ENCODE results near the gene GABBR2.

Gene GABBR2

DNA sequence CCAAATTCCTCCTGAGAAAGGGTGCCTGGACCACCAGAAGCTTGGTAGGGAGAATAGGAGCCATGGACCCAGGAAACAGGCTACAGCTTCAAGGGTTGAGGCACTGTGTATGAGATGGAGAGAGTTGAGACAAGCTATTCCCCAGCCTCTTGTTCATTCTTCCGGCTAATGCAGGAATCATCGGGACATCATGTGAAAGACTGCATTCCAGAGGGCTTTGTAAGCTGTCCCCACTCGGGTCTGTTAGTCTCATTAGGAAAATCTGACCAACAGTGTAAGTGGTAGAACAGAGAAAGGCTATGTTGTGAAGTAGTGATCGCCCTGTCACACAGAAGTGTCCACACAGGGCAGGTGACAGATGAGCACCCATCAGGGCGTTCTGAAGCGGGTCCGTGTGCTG lies 81.4 kb downstream of the GABBR2 start:
- no peak for DNase-seq
- ATAC-seq, result no peak

DNA sequence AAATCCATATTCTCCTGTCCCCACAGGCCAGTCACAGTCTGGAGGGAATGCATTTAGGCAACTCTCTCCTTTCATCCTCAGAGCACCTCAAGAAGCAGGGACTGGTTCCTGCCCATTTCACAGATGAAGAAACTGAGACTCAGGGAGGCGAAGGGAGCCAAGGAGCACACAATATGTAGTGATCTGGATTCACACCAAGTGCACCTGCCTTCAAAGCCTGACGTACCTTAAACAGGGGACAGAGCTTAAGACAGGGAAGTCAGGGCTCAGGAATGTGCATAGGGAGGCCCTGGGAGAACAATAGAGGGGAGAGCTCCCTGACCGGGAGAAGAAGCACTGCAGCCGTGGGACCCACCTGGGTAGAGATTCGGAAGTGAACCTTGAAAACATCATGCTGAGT lies 83.0 kb downstream of the GABBR2 start:
- no peak for ATAC-seq
- DNase-seq, result no peak

DNA sequence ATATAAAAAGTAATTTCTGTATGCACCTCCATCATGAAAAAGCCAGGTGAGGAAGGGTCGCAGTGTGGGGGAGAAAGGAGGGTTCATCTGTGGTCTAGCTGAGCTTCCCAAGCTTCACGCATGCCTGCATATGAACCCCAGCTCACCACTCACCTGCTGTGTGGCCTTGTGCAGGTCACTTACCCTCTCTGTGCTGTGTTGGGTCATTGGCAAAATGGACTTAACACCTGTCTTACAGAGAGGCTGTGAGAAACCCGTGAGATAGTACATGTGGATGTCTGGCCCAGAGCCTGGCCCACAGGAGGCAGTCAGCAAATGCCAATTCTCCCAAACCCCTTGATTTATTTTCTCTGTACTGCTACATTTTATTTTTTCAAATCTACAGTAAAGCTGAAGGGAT lies 88.9 kb downstream of the GABBR2 start:
- DNase-seq (no peak), ATAC-seq (no peak)

DNA sequence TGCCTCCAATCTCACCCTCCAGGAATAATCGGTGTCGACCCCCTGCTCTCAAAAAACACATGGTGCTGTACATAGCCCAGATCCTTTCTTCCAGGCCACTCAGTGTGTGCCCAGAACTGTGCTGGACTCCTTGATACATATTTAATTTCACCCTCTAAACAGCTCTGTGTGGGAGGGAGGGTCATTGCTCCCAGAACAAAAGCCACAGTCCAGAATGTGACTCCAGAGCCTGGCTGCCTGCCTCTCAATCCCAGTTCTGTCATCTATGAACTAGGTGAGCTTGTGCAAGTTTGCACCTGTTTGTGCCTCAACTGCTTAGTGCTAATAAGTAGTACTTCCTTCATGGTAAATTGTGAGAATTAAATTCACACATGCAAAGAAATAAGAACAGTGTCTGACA lies 93.1 kb downstream of the GABBR2 start:
- DNase-seq (no peak), ATAC-seq (no peak)

DNA sequence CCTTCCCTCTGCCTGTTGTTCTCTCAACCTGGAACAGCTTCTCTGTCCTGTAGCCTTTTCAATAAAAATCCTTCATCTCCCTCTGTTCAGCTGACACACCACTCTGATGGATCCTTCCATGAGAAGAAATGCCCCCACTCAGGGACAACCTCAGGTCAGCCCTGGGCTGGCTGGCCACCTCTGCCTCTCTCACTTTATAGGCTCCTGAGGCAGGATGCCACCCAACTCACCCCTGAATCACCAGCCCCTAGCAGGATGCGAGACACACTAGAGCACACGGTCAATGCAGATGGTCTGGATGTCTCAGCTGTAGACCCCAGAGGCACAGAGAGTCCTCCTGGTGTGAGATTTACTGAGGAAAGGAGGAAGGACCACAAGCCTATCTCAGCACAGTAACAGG lies 93.8 kb downstream of the GABBR2 start:
- ATAC-seq (no peak), DNase-seq (no peak)

DNA sequence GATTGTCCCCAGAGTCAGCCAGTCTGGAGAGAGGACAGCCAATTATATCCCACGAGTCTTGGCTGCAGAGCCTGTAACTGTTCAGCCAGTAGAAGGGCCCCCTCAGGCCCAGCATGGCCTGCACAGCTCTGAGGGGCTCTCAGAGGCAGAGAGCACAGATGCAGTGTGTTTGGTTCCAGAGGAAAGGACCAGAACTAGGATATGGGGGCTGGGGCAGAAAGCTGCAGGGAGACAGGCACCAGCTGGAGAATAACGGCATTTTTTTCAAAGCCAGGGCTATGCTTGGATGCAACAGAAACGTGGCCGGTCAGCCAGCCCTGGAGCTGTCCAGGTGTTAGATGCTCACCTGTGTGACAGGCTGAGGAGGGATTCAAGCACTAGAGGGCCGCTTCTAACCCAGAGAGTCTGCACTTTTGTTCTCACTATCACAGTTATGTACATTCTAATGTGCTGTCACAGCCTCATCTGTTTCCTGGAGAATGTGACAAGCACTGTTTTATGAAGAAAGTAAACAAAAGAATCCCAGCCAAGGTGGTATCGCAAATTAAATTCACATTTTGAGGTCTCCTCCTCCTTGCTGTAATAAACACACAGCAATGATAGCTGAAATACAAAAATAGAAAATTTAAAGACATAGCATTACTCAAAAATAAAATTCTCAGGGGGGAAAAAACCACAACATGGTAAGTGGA lies 96.5 kb downstream of the GABBR2 start:
- ATAC-seq (no peak), DNase-seq (no peak)

DNA sequence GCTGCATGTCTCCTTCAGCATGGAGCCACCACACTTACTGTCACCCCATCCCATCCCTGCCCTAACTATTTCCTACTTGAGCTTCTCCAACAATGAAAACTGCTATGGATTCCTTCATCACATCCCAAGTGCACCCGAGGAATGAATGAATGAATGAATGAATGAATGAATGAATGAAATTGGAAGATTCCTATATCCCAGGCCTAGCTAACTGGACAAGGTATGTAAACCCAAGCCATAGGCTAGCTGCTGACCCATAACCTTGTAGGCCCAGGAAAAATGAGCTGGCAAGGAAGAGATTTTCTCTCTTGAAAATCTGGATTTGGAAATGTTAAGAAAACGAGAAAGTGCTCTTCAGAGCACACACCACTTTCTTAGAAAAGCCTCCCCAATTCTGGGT lies 97.4 kb downstream of the GABBR2 start:
- no peak for DNase-seq
- ATAC-seq, result no peak

DNA sequence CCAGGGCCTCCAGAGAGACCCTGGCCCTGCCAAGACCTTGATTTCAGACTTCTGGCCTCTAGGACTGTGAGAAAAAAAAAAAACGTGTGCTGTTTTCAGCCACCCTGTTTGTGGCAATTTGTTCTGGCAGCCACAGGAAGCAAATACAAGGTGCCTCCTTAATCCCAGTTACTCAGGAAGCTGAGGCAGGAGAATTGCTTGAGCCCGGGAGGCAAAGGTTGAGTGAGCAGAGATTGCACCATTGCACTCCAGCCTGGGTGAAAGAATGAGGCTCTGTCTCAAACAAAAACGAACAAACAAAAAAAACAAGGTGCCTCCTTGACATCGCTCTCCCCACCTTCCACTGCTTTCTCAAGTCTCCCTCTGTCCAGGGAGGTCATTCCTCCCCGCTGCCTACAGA lies 98.0 kb downstream of the GABBR2 start:
- no peak for DNase-seq

DNA sequence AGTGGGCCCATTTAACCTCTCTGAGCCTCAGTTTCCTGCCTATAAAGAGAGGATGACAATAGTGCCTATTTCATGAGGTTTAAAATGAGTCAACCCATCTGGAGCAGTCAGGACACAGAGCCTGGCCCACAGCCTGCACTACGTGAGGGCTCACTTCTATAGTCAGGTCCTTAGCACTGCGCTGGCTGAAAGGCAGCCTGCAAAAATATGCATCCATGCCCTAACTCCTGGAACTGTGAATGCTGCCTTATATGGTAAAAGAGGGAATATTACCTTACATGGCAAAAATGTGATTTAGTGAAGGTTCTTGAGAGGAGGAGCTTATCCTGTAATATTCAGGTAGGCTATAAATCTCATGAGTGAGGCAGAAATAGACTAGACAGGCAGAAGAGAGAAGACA lies 98.5 kb downstream of the GABBR2 start:
- DNase-seq (no peak), ATAC-seq (no peak)

More for the DNA sequence above, 98.0 kb downstream of the GABBR2 start:
- no peak for ATAC-seq

DNA sequence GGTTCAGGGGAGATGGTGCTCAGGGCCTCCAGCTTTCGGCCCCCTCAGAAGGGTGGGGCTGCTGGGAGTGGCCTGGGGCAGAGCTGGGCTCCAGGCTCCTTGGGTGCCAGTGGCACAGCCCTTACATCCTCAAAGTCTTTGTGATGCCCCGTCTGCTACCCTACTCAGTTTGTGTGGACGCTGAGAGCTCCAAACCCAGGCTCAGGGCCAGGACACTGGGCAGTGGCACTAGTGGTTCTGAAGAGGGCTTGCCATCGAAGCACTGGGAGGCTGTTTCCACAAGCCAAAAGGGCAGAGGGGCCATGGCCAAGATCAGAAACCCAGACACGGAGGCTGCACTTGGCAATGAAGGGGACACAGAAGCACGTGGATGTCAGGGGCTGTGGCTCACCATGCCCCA lies 99.1 kb downstream of the GABBR2 start:
- no peak for ATAC-seq
- DNase-seq, result no peak

DNA sequence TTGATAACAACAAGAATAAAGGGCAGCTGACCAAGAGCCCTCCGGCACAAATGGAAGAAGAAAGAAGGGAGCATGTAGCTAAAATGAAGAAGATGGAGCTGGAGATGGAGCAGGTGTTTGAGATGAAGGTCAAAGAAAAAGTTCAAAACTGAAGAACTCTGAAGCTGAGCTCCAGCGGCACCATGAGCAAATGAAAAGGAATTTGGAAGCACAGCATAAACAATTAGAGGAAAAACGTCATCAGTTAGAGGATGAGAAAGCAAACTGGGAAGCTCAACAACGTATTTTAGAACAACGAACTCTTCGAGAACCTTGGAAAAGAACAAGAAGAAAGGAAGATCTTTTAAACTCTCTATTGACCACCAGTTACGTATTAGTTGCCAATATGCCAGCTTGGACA lies 100.9 kb downstream of the GABBR2 start:
- ATAC-seq (no peak), DNase-seq (no peak)

DNA sequence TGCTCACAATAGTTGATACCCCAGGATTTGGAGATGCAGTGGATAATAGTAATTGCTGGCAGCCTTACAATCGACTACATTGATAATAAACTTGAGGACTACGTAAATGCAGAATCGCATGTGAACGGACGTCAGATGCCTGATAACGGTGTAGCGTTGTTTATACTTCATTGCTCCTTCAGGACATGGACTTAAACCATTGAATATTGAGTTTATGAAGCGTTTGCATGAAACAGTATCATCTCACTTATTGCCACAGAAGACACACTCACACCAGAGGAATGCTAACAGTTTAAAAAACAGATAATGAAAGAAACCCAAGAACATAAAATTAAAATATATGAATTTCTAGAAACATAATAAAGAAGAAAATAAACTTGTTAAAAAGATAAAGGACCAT lies 101.6 kb downstream of the GABBR2 start:
- DNase-seq (no peak), ATAC-seq (no peak)

DNA sequence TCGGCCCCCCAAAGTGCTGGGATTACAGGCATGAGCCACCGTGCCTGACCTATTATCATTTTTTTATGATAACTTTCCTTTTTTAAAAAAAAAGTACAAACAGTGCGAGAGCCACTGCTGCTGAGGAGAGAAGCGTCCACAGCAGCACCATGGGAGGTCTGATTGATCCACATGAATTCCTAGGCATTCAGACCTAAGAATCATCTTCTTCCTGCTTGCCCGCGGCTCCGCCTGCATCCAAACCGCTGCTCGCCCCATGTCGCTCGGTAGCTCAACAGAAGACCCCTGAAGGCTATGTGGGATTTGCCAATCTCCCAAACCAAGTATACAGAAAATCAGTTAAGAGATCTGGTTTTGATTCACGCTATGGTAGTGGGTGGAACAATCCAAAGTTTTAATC lies 102.0 kb downstream of the GABBR2 start:
- no peak for ATAC-seq
- DNase-seq, result no peak

DNA sequence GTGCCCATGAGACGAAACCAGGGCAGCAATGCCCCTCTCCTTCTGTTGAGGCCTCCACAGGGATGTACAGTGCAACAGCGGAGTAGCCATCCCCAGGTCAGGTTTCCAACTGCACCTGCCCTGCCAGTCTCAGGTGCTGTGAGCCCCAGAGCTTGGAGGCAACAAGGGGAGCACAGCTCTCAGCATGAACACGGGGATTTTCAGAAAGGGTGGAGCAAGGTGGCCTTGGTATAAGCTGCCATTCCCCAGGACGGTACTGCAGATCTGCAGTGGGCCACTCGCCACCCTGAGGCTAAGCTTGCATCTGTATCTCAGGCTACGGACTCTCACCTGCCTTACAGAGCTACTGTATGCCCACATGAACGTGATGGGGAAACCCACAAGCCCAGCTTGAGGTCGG lies 103.6 kb downstream of the GABBR2 start:
- ATAC-seq (no peak), DNase-seq (no peak)

DNA sequence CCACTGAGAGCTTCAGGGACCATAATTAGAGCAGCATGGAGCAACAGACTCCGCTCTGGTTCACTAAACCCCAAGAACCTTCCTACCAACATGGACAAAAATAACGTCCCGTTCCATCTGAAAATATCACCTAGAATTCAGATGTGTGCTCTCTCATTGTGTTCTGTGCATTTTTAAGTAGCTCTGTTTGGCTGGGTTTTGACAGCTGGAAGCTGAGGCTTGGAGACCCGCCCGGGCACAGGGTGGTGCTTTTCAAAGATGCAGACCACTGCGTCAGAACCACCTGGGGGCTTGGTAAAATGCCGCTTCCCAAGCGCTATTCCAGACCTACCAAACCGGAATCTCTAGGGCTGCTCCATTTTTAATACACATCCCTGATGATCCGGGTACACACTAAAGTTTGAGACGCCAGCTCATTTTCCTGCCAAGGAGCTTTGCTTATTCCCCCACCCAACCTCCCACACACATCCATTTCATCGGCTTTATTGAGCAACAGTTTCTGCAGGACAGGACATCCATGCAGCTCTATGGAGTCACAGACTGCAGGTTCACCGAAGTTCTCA lies 104.8 kb downstream of the GABBR2 start:
- DNase-seq (no peak), ATAC-seq (no peak)

DNA sequence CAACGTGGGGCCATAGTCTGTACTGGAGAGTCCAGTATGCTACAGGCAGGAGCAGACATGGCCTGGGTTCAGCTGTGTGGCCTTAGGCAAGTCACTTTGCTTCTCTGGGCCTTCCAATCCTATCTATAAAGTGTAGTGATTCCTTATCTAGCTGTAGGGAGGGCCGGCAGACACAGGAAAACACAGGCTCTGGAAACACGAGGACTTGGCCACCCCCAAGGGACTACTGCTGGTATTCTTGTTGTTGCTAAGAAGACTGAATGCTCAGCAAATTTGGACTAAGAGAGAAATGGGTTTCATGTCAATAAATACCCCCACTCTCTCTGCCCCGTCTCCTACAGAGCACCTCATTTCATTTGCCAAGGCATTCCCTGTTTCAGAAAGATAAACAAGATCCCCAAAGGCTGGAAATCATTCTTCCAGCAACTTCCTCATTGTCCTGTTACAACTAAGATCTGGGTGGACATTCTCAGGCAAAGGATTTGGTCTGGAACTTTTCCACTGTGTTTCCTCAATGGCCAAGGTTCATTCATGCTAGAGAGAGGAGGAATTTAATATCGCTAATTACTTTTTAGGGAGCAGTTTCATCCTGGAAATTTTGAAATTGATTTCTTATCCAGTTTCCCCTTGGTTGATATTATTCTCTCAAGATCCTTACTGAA lies 105.8 kb downstream of the GABBR2 start:
- no peak for ATAC-seq

DNA sequence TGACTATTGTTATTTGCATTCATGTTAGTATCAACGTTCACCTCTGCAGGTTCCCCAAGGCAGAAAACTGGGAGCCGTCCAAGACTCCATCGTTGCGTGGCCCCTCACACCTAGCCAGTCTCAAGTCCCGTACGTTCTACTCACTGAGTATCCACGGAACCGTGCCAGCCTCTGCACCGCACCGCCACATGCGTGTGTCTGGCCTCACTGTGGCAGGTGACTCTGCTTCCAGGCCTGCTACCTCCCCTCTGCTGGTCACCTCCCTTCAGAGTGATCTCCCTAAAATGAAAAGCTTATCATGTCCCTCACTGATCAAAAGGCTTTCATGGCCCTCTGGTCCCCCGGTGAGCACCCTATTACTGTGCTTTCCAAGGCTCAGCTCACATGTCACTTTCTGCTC lies 108.1 kb downstream of the GABBR2 start:
- DNase-seq (no peak), ATAC-seq (no peak)

More for the DNA sequence above, 105.8 kb downstream of the GABBR2 start:
- DNase-seq, result no peak

DNA sequence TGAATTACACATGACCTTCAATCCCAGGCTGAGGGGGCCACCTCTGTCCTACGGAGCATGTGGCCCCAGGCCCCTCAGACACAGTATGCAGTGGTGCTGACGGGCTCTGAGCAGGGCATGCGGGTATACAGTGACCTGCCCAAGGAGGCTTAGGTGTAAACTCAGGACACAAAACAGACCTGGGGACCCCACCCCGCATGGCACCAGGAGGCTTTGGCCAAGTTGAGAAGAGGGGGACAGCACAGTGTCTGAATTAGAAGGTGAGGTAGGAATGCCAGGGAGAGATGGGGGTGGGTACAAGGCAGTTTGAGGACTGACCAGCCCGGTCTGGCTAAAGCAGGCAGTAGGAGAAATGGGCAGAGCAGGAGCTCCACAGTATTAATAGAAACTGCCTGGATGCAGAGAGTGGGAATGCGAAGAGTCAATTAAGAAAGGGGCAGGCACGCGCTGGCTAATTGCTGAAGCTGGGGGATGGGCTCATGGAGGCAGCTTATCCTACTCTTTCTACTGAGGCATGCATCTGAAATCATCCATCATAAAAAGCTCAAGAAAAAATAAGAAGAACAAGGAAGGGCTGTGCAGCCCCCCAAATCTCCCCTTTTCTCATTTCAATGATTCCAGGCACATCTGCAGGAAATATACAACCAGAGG lies 109.0 kb downstream of the GABBR2 start:
- no peak for ATAC-seq
- DNase-seq, result no peak

DNA sequence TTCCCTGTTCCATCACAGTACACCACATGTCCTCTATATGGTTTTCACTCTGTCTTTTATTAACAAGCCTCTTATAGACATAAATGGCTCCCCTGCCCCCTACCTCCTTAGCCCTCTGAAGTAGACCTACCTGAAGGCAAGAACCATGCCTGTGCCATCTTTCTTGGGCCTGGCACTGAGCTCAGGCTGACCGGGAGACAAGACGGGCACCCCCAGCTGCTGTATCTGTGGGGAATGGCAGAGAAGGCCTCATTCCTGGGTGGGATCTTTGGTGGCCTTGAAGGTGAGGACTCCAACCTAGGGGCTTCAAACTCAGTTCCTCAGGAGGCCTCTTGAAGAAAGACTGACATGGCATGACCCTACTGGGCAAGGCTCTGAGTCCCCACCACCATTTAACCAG lies 109.9 kb downstream of the GABBR2 start:
- DNase-seq, result no peak
- no peak for ATAC-seq

DNA sequence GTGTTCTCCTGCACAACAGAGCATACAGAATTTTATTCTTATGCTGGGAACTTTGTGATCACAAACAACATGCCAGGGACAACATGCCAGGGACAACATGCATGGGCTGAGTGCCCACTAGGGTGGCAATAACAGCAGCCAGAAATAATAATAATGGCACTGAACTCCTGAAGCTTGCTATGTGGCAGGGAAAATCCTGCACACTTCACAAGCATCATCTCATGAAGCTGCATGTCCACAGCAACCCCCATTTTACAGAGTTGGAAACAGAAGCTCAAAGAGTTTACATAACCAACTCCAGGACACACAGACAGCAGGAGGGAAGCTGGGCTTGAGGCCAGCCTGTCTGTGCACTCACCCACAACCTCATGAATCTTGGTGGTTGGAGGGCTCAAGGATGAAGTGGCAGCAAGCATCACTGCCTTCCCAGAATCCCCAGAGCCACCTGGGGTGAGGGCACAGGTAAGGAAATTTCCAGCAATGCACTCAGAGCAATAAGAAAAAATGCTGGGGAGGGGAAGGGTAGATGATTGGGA lies 111.4 kb downstream of the GABBR2 start:
- ATAC-seq (no peak), DNase-seq (no peak)

DNA sequence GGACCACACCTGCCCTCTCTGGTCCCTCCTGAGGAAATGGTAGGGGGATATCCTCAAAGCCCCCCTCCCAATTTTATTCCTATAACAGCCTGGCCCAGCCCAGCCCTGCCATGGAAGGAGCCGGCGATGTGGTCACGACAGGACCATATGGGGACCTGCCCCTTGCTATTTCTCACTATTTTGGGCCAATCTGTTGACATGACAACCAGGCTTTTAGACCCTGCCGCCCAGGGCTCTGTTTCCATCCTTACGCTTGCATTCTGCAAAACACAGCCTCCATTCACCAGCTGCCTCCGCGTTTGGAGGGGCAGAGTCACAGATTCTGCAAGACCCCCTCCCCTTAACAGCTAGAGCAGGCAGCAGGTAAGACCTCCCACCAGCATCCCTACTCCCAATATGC lies 112.2 kb downstream of the GABBR2 start:
- DNase-seq (no peak), ATAC-seq (no peak)

DNA sequence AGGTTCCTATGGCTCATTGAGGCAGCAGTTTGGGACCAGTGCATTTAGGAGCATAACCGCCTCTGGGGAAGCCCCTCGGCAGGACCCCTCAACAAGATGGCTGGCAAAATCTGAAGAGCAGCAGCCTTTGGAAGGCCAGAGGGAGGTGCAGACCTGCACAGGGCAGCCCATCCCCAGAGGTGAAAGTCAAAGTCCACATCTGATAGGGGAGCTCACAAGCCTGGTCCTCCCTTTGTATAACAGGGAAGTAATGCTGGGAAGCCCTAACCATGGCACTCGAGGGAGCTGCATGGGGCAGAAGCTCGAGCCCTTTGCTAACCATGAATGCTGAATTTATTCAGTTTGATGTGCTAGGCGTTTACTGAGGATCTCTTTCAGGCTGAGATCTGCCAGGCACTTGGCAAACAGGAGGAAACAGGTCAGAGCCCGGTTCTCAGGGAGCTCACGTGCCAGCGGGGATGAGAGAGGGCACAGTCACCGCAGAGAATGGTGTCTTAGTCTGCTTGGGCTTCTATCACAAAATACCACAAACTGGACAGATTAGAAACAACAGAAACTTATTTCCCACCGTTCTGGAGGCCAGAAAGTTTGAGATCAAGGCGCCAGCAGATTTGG lies 114.1 kb downstream of the GABBR2 start:
- ATAC-seq, result no peak
- DNase-seq, result no peak

Data from stimulated activated naive CD8-positive, alpha-beta T cell treated with anti-CD3 and anti-CD28 coated beads, Interleukin-15, Interleukin-2, amounts not matched to agents 100 U/mL and 50 U/mL, for 24 hours (primary cell).